ENCODE data around the gene CGREF1.

DNA sequence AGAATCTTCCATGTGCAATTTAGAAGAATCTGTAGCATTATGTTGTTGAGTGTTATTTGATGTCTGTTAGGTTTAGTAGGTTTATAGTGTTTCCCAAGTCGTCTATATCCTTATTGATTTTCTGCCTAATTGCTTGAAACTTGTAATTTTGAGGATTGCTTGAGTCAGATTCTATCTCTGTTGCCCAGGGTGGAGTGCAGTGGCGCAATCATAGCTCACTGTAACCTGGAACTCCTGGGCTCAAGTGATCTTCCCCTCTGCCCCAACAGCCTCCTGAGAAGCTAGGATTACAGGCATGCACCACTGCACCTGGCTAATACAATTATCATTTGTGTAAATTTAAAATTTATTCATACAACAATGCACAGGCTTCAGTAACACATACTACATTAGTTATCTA lies 26.8 kb upstream of the CGREF1 start:
- TF ChIP-seq, protein P1, sequence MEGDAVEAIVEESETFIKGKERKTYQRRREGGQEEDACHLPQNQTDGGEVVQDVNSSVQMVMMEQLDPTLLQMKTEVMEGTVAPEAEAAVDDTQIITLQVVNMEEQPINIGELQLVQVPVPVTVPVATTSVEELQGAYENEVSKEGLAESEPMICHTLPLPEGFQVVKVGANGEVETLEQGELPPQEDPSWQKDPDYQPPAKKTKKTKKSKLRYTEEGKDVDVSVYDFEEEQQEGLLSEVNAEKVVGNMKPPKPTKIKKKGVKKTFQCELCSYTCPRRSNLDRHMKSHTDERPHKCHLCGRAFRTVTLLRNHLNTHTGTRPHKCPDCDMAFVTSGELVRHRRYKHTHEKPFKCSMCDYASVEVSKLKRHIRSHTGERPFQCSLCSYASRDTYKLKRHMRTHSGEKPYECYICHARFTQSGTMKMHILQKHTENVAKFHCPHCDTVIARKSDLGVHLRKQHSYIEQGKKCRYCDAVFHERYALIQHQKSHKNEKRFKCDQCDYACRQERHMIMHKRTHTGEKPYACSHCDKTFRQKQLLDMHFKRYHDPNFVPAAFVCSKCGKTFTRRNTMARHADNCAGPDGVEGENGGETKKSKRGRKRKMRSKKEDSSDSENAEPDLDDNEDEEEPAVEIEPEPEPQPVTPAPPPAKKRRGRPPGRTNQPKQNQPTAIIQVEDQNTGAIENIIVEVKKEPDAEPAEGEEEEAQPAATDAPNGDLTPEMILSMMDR (IDR thresholded peaks at IDR 0.05; ENCODE audit: poor library complexity, severe bottlenecking): no peak
- no peak for TF ChIP-seq POLR2AphosphoS5 (IDR thresholded peaks at IDR 0.05)
- no peak for TF ChIP-seq EZH2 (IDR thresholded peaks at IDR 0.05; ENCODE audit: borderline replicate concordance, insufficient read depth, low read length, poor library complexity, severe bottlenecking)
